SKM-1 treated with dmso at 0.1 percent for 144 hours (cell line): ENCODE measurements around the gene ATG9B.
"Not testable (repeated sequence)": the region's sequence is repeated elsewhere in the genome, so short reads cannot be mapped to it uniquely, and the experiment has no call there.

Experiments used
- DNase-seq: peaks from one replicate; lab custom pipeline; 2025; ENCODE audit not compliant: unreplicated experiment; lab: John Stamatoyannopoulos, UW

Gene ATG9B

DNA sequence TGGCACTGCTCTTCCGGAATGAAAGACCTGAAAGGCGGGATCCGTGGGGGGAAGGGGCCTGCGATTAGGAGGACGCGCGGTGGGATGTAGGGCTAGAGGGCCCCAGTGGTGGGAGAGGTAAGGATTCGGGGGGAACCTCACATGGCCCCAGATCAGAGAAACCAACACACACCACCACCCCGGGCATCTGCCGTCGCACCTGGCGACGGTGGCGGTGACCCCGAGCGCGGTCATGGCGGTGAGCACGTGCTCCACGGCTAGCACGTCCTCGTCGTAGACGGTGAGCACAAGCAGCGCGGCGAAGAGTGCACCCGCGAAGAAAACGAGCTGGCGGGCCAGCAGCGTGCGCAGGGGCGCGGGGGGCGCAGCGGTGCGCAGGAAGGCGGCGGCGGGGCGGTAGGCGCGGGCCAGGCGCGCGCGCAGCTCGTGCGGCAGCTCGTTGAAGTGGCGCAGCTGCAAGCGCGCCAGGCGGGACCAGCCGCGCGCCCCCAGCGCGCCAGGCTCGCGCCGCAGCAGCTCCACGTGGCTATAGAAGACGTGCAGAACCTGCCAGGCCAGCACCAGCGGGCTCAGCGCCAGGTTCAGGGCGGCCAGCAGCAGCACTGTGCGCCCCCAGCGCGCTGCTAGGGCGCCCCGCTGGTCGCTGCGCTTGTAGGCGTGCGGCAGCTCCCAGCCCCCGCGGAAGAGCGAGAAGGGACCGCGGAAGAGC lies 5.7 kb downstream of the ATG9B start:
- no peak for DNase-seq

DNA sequence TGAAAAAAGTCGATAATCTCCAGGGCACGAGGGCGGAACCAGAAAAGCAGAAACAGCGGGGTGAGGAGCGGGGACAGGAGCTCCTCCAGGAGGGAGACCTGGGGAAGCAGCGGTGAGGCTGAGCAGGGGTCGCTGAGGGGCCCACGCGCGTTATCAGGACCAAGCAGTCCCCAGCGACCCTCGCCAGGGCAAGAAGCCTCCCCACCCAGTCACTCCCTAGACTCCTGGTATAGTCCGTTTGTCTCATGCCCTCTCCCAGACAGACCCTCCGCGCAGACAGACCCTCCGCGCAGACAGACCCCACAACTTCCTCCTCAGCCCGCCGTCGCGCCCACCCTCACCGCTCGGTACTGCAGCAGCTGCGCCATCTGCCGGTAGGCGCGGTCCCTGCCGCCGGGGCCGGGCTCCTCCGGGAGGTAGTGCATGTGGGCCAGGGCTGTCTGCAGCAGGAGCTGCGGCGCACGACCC lies 6.3 kb downstream of the ATG9B start:
- DNase-seq: peak; percentile 20

DNA sequence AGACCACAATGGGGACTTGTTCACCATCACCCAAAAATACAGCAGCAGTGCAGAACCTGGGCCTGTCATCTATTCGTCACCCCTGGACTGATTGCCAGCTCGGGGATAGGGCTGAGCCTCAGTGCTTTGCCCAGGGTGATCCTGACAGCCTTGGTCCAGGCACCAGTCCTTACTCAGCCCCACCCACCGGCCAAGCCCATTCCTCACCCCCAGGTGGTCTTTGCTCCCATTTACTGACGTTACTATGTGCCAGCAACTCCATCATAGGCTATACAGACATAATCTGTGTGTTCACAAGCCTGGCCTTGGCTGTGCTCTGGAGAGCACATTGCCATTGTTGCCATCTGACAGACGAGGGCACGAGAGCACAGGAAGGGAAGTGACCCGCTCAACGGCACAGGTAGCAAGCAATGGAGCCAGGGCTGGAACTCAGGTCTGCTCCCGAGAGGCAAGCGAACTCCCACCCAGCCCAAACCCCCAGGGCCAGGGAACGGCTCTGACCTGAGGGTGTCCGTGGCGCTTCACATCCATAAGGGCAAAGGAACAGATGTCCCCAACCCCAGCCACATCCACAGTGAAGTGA lies 6.8 kb downstream of the ATG9B start:
- DNase-seq: no peak

DNA sequence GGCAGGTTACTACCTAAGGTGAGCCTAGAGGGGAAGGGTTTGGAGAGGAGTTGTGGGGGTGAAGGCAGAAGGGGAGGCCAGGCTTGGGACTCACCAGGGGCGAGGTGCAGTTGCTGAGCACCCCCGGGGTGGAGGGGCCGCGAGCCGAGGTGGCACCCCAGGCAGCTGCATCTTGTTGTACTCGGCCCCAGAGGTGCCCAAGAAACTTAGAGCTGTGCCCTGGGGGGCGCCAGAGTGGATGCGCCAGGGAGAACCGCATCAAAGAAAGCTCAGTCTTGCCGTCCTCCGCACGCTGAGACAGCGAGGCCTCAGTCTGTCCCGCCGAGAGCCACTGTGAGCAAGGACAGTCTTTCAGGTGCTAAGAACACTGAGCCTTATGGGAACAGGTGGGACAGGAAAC lies 7.4 kb downstream of the ATG9B start:
- DNase-seq: no peak

DNA sequence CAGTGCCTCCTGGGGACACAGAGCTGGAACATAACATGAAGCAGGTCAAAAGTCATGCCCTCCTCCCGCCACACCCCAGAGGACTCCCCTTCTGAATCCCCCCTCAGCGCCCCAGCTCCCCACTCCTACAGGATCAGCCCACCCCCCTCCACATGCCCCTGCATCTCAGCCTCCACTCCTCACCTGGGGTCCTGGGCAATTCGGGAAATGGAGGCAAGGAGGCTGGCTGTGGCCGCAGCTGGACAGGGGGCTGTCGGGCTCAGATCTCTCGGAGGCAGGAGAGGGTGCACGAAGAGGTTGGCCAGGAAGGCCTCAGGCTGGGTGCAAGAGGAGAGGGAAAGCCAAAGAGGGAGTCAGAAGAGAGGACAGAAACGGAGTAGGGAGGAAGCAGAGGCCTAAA lies 7.8 kb downstream of the ATG9B start:
- DNase-seq: no peak

DNA sequence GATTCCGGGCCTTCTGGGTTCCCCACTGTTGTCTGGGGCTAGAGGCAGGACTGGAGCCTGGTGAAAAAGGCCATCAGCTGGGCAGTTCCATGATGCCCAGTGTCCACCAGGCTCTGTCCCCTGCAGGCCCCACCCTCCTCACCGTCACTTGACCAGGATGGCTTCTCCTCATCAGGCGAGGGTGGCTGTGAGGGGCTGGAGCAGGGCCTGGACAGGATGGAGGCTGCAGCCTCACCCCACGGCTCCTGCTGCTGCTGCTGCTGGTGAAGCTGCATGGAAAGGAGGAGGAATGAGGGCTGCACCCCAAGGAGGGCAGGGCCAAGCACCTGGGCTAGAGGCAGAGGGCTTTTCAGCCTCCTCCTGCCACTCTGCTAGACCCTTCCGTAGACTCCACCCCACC lies 8.3 kb downstream of the ATG9B start:
- no peak for DNase-seq

DNA sequence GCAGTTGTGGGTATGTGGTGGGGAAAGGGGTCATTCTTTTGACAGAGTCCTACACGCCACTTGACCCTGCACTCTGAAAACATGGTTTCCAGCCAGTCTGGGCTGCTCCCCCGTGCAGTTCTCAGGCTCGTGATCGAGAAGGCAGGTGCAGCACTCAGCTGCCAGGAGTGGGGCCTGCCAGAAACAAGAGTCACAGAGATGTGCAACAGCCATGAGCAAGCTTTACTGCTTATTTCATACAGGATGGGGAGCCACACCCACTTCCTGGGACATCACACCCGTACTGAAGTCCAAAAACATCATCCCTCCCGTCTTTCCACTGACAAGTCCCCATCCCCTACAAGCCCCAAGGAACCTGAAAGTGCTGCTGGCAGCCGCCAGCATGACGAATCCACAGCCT lies 9.3 kb downstream of the ATG9B start:
- no peak for DNase-seq

DNA sequence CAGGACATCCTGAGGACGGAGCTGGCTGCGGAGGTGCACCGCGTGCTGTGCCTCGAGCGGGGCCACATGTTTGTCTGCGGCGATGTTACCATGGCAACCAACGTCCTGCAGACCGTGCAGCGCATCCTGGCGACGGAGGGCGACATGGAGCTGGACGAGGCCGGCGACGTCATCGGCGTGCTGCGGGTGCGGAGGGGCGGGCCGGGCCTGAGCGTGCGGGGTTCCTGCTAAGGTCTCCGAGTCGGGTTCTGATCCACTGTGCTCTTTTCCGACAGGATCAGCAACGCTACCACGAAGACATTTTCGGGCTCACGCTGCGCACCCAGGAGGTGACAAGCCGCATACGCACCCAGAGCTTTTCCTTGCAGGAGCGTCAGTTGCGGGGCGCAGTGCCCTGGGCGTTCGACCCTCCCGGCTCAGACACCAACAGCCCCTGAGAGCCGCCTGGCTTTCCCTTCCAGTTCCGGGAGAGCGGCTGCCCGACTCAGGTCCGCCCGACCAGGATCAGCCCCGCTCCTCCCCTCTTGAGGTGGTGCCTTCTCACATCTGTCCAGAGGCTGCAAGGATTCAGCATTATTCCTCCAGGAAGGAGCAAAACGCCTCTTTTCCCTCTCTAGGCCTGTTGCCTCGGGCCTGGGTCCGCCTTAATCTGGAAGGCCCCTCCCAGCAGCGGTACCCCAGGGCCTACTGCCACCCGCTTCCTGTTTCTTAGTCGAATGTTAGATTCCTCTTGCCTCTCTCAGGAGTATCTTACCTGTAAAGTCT lies 10.4 kb downstream of the ATG9B start:
- DNase-seq: no peak

DNA sequence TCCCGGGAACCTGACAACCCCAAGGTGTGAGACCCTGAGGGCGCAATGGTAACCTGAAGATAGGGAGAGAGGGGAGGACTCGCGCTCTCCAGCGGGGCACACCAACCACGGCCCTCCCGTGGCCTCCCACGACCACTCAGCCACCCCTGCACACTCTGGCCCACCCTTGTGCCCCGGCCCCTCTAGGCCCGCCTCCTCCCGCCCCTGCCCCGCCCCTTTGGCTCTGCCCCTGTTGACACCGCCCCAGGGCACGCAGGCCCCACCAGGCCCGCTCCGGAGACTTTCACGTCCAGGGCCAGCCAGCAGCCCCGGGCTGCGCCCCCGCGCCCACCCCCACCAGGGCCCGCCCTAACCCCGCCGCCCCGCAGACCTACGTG lies 10.9 kb downstream of the ATG9B start:
- DNase-seq: no peak

DNA sequence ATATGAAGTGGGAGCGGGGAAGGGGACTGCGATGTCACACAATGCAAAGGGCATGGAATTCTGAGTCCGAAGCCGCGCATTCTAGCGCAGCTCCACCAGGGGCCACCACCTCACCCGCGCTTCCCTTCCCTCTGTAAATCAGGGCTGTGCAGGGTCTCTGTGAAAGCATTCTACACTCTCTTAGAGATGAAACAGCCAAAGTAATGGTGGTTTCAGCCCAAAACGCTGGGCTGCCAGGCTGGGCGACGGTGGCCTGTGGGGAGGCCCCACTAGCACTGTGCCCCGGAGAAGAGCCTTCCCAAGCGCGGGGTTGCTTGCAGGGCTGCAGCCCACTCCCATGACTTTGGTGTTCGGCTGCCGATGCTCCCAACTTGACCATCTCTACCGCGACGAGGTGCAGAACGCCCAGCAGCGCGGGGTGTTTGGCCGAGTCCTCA lies 11.4 kb downstream of the ATG9B start:
- no peak for DNase-seq

DNA sequence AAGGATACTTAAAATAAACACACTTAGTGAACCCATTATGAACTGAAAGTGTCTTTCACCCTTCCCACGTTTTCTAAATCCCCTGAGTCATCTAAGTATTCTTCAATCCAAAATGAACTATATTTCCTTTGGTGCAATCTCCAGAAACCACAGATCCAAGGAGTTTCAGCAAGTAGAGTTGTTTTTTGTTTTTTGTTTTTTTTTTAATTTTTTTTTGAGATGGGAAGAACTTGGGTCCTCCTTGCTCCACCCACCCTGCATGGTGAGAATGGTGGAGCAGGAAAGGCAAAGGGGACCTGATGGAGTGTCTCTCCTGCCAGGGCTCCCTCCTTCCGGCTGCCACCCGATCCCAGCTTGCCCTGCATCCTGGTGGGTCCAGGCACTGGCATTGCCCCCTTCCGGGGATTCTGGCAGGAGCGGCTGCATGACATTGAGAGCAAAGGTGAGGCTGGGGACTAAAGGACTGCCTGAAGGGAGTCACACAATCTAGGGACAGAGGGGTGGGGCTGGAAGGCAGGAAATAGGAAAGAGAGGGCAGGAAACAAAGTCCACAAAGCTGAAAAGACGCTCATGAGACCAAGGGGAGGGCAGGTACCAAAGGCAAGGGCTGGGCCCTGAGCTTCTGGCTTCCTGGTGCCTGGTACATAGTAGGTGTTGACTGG lies 12.1 kb downstream of the ATG9B start:
- no peak for DNase-seq

DNA sequence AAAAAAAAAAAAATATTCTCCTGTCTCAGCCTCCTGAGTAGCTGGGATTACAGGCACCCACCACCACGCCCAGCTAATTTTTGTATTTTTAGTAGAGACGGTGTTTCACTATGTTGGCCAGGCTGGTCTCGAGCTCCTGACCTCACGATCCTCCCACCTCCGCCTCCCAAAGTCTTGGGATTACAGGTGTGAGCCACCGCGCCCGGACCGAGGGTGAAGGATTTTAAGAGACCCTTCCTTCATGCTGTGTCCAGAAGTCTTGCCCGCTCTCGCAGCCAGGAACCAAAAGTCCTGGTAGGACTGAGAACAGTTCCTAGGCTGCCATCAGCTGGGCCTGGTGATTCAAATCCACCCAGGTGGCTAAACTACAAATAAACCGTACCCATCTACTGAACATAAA lies 12.7 kb downstream of the ATG9B start:
- DNase-seq: not testable (repeated sequence)

DNA sequence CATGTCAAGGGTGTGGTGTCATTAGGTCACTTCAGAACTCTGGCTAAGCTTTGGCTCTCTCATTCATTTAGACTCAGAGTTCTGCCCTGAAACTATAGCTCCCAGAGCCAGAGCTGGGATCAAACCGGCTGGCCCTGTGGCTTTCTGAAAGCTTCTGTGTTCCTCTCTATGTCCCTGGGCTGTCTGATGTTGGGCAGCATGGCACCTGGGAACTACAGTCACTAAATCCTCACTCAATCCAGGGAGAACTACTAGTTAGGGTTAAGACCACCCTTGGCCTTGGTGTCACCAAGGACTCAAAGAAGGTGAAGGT lies 13.2 kb downstream of the ATG9B start:
- DNase-seq: no peak

DNA sequence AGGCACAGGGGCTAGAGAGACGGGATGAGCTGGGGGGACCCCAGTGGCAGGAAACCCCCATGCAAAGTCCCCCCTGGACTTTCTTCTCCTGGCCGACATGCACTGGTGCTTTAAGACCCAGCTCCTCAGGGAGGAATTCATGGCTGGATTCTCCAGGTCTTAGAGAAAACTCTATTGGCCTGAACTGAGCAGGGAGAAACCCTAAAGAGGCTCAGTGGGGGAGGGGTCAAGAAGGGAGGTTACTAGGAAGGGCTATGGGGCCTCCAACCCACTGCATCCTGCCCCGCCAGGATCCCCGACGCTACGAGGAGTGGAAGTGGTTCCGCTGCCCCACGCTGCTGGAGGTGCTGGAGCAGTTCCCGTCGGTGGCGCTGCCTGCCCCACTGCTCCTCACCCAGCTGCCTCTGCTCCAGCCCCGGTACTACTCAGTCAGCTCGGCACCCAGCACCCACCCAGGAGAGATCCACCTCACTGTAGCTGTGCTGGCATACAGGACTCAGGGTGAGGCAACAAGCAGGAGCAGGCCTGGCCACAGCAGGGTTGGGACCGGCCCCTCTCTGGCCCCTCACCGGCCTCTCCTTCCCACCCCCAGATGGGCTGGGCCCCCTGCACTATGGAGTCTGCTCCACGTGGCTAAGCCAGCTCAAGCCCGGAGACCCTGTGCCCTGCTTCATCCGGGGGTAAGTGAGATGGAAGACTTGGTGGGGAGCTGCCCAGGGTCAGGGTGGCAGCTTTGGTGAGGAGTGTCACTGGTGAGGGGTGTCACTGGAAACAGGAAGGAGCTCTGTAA lies 13.8 kb downstream of the ATG9B start:
- no peak for DNase-seq

DNA sequence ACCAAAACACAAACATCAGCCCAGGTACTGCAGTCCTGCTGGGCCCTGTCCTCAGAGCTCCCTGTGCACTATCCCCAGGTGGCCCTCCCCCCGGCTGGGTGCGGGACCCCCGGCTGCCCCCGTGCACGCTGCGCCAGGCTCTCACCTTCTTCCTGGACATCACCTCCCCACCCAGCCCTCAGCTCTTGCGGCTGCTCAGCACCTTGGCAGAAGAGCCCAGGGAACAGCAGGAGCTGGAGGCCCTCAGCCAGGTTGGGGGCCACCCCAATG lies 14.3 kb downstream of the ATG9B start:
- DNase-seq: no peak

DNA sequence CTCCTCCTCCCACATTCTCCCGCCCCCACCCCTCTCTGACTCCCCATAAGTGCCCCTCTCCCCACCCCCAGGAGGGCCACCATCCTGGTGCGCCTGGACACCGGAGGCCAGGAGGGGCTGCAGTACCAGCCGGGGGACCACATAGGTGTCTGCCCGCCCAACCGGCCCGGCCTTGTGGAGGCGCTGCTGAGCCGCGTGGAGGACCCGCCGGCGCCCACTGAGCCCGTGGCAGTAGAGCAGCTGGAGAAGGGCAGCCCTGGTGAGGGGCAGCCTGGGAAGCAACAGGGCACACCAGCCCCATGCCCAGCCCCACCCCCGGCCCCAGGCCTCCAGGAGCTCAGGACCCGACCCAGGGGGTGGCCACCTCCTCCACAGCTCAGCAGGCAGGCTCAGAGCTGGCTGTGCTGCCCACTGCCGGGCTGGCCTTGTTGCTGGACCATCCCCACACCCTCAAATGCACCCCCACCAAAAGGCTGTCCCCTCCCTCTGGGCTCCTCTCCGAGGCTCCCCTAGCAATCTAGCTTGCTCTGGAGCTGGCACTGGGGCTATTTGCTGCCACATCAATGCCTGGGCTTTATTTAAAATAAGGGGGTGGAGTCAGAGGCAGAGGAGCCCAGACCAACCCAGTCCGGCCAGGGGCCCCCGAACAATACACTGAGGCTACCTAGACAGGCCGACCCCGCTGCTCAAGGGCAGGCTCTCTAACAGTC lies 14.8 kb downstream of the ATG9B start:
- DNase-seq: no peak

DNA sequence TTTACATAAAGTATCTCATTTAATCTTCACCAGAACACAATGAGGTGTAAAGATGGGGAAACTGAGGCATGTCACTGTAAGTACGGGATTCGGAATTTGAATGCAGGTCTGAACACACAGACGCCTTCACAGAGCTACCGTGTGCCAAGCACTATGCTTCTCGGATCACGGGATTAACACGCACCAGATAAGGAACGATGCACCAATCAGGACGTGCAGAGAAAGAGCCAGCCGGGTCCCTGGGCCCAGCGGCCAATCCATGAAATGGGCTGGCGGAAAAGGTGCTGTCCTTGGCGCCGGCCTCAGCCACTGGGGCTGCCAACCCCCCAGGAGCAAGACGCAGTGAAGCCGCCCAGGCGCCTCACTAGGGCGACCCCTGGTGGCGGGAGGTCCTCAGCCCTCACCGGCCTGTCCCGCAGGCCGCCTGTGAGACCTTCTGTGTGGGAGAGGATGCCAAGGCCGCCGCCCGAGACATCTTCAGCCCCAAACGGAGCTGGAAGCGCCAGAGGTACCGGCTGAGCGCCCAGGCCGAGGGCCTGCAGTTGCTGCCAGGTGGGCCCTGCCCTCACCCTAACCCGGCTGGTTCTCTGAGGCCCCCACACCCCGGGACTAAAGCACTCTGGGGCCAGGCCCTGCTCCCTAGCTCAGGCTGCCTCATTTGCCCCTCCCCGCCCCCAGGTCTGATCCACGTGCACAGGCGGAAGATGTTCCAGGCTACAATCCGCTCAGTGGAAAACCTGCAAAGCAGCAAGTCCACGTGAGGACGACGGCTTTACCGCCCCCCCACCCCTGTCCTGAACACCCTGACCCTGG lies 15.6 kb downstream of the ATG9B start:
- DNase-seq: no peak

DNA sequence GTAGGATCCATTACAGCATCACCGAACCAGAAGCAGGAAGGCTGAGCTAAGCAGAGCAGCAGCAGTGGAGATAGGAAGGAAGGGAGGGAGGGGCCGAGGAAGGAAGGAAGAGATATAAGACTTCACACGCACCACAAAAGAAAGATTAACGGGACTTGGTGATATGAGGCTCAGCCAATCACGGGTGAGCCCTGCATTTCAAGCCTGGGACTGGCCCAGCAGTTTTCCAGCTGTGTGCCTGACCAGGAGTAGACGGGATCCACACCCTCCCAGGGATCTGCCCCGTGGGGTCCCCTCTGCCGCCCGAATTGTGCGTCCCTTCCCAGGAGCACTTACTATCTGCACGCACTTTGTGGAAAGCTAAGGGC lies 16.2 kb downstream of the ATG9B start:
- DNase-seq: no peak

DNA sequence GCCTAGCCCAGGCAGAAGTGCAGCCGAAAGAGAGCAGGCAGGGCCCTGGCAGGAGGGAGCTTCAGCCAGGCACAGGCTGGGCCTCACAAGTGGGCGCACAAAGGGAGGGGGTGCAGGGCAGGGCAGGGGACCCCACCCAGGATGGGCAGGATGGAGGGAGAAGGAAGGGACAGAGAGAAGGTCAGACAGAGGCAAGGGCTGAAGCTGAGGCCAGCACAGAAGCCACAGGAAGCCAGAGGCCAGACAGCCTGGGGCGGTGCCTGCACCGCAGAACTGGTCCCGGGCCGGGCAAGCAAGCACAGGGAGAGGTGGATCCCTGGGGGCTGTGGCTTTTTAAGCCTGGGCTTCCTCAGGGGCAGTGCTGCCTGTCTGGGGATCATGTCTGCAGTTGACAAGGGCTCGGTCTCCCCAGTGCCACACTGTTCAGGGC lies 16.8 kb downstream of the ATG9B start:
- DNase-seq: no peak
